Keratinocyte (primary cell): Measurements from ENCODE around the gene STIP1. TPM values are rescaled to one million over a fixed set of nuclear protein-coding genes. Genes with fewer than 3 reads are reported as not detected.

ENCODE experiments used
- DNase-seq: peaks from one replicate; pipeline ENCODE4 v3.0.0-alpha.2; 2011; ENCODE audit warnings: low read depth, missing footprints, low spot score
- FAIRE-seq: peaks from 2 replicates; lab custom pipeline; 2011; peaks lifted over from hg19 to GRCh38; lab: Jason Lieb, UNC
- H2AFZ ChIP-seq: 2 replicates; pipeline ENCODE4 v1.6.0; 2012; ENCODE audit warnings: low read length, control low read depth, inconsistent platforms; ENCODE audit not compliant: control insufficient read depth
- H3K27ac ChIP-seq: 2 replicates; pipeline ENCODE4 v1.5.1; 2011; ENCODE audit warnings: low read length; ENCODE audit not compliant: control insufficient read depth, insufficient read depth
- H3K27me3 ChIP-seq: 3 replicates; pipeline ENCODE4 v1.6.0; 2011; ENCODE audit warnings: low read length; ENCODE audit not compliant: control insufficient read depth, insufficient read depth; ENCODE audit errors: extremely low read depth
- H3K36me3 ChIP-seq, 2 experiments: 2 replicates in 1 of 2; 3 replicates in 1 of 2; pipeline ENCODE4 v1.5.1; 2011; ENCODE audit warnings: low read length in 2 of 2, mild to moderate bottlenecking in 1 of 2; ENCODE audit not compliant: control insufficient read depth in 2 of 2, insufficient read depth in 2 of 2; ENCODE audit errors: extremely low read depth in 1 of 2
- H3K4me1 ChIP-seq: 3 replicates; pipeline ENCODE4 v1.5.1; 2011; ENCODE audit warnings: low read length; ENCODE audit not compliant: control insufficient read depth, insufficient read depth; ENCODE audit errors: extremely low read depth
- H3K4me2 ChIP-seq: 3 replicates; pipeline ENCODE4 v1.6.0; 2011; ENCODE audit warnings: low read depth, low read length; ENCODE audit not compliant: control insufficient read depth, insufficient read depth; ENCODE audit errors: extremely low read depth
- H3K4me3 ChIP-seq, 3 experiments: fragments of 200-600 bp in 1 of 3; sonication (generic) in 1 of 3; 2 replicates in 2 of 3; 3 replicates in 1 of 3; pipeline ENCODE4 v1.5.1; 2011 to 2016; ENCODE audit warnings: low read length in 3 of 3, mild to moderate bottlenecking in 3 of 3, control low read depth in 2 of 3, inconsistent platforms in 1 of 3, low read depth in 1 of 3, mixed read lengths in 1 of 3, mixed run types in 1 of 3, moderate library complexity in 1 of 3; ENCODE audit not compliant: control insufficient read depth in 2 of 3, insufficient read depth in 2 of 3; ENCODE audit errors: extremely low read depth in 1 of 3
- H3K79me2 ChIP-seq: 2 replicates; pipeline ENCODE4 v1.6.0; 2012; ENCODE audit warnings: low read length; ENCODE audit not compliant: control insufficient read depth, insufficient read depth
- H3K9ac ChIP-seq: 3 replicates; pipeline ENCODE4 v1.6.0; 2011; ENCODE audit warnings: low read length; ENCODE audit not compliant: control insufficient read depth, insufficient read depth; ENCODE audit errors: extremely low read depth
- H3K9me1 ChIP-seq: 3 replicates; pipeline ENCODE4 v1.6.0; 2011; ENCODE audit warnings: low read length; ENCODE audit not compliant: control insufficient read depth, insufficient read depth; ENCODE audit errors: extremely low read depth
- H3K9me3 ChIP-seq: 2 replicates; pipeline ENCODE4 v1.5.1; 2012; ENCODE audit warnings: low read depth, low read length; ENCODE audit not compliant: control insufficient read depth
- H4K20me1 ChIP-seq: 3 replicates; pipeline ENCODE4 v1.6.0; 2011; ENCODE audit warnings: low read length; ENCODE audit not compliant: control insufficient read depth, insufficient read depth; ENCODE audit errors: extremely low read depth
- EZH2 ChIP-seq: IDR thresholded peaks from one replicate; pipeline ENCODE4 v1.6.1; 2012; ENCODE audit warnings: inconsistent platforms, mild to moderate bottlenecking, low read length, moderate library complexity
- dilution Hi-C: fragments of 300-500 bp; cut with MboI; formaldehyde crosslinking; loops from one replicate; pipeline ENCODE4 v1.7.0; 2020; ENCODE audit warnings: low sequenced_read_pairs; ENCODE audit not compliant: extremely low pct_ligation_motif_present
- polyA plus RNA-seq, 5 experiments: library from polyadenylated mRNA; depleted of rRNA in 3 of 5; stranded (reverse) in 3 of 5; stranded (forward) in 1 of 5; unstranded in 1 of 5; fragments of >200 nt; gene quantifications; 1 replicate in 1 of 5; 2 replicates in 3 of 5; 3 replicates in 1 of 5; pipeline versions ENCODE4 v1.2.1 to v1.2.3, GENCODE V29; 2011 to 2012; ENCODE audit warnings: missing spikeins in 2 of 5, low read depth in 1 of 5, low replicate concordance in 1 of 5
- TF ChIP-seq, protein P1 (sequence below), 3 experiments: IDR thresholded peaks in 1 of 3; conservative IDR thresholded peaks in 1 of 3; optimal IDR thresholded peaks in 1 of 3; 2 replicates in 2 of 3; 3 replicates in 1 of 3; pipeline versions ENCODE3 to v1.5.1; 2011; ENCODE audit warnings: low read length in 3 of 3, mild to moderate bottlenecking in 3 of 3, moderate library complexity in 2 of 3, control low read depth in 1 of 3, inconsistent platforms in 1 of 3; ENCODE audit not compliant: insufficient read depth in 2 of 3; ENCODE audit errors: extremely low read depth in 1 of 3

Gene STIP1
- polyA plus RNA-seq, 1 donor (not counting 4 experiments of a cell fraction or from before 2014, with no cell fraction given) = 206 TPM

GRCh38 chr11:64252003-64252872 is 66.3 kb downstream of the STIP1 start:
- no peak for DNase-seq
- peak overlapping the region; percentile 77 to 96 (median 96) for H3K4me3 ChIP-seq
- peak overlapping the region; percentile 90 for H3K9ac ChIP-seq
- peaks cover 8% of the 10 kb centered on the region for H4K20me1 ChIP-seq
- no peak for FAIRE-seq
- H3K4me2 ChIP-seq = peak overlapping the region; percentile 87
- H3K4me1 ChIP-seq = peaks cover 26% of the 10 kb centered on the region
- no peaks in the 10 kb centered on the region for H3K27me3 ChIP-seq
- peaks cover 19 to 30% of the 10 kb centered on the region in 2 experiments for H3K36me3 ChIP-seq
- dilution Hi-C loops = no loop called here
- no peak overlapping the region for H2AFZ ChIP-seq
- peak overlapping the region; percentile 61 for H3K27ac ChIP-seq
- H3K9me1 ChIP-seq = no peaks in the 10 kb centered on the region
- no peaks in the 10 kb centered on the region for H3K9me3 ChIP-seq
- TF ChIP-seq, protein P1, sequence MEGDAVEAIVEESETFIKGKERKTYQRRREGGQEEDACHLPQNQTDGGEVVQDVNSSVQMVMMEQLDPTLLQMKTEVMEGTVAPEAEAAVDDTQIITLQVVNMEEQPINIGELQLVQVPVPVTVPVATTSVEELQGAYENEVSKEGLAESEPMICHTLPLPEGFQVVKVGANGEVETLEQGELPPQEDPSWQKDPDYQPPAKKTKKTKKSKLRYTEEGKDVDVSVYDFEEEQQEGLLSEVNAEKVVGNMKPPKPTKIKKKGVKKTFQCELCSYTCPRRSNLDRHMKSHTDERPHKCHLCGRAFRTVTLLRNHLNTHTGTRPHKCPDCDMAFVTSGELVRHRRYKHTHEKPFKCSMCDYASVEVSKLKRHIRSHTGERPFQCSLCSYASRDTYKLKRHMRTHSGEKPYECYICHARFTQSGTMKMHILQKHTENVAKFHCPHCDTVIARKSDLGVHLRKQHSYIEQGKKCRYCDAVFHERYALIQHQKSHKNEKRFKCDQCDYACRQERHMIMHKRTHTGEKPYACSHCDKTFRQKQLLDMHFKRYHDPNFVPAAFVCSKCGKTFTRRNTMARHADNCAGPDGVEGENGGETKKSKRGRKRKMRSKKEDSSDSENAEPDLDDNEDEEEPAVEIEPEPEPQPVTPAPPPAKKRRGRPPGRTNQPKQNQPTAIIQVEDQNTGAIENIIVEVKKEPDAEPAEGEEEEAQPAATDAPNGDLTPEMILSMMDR (optimal IDR thresholded peaks at IDR 0.05 in 1 of 3, IDR thresholded peaks at IDR 0.05 in 1 of 3, conservative IDR thresholded peaks at IDR 0.05 in 1 of 3; ENCODE audit: extremely low read depth in 1 of 3, insufficient read depth in 2 of 3, low read length in 3 of 3) = peak in 2 of 3 experiments; percentile 40 to 67
- no peak for TF ChIP-seq EZH2
- peaks cover 37% of the 10 kb centered on the region for H3K79me2 ChIP-seq

DNA sequence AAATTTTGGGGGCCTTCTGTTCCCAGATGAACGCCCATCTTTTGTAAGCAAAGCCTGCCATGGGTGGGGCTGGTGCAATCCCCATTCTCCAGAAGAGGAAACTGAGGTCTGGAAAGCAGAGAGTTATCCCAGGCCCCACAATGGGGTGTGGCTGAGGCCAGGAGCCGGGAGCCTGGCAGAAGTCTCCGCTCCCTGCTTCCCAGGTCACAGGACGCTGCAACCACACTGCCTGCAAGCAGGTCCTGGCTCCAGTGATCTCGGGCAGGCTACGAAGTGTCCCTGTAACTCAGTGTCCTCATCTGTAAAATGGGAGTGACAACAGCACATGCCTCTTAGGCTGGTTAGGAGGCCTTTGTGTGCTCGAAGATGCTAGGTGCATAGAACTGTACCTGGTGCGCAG is 67.1 kb downstream of the STIP1 start:
- no peak for FAIRE-seq
- no peak for TF ChIP-seq EZH2
- TF ChIP-seq, protein P1 (optimal IDR thresholded peaks at IDR 0.05 in 1 of 3, IDR thresholded peaks at IDR 0.05 in 1 of 3, conservative IDR thresholded peaks at IDR 0.05 in 1 of 3; ENCODE audit: extremely low read depth in 1 of 3, insufficient read depth in 2 of 3, low read length in 3 of 3) = no peak
- H3K27ac ChIP-seq = no peak overlapping the region
- H3K4me1 ChIP-seq = peaks cover 21% of the 10 kb centered on the region
- dilution Hi-C loops = no loop called here
- peak overlapping the region; percentile 77 to 96 (median 96) for H3K4me3 ChIP-seq
- peaks cover 37% of the 10 kb centered on the region for H3K79me2 ChIP-seq
- H2AFZ ChIP-seq = no peak overlapping the region
- DNase-seq = no peak
- H3K36me3 ChIP-seq = peaks cover 19 to 30% of the 10 kb centered on the region in 2 experiments
- H3K4me2 ChIP-seq = peak overlapping the region; percentile 87
- H3K9ac ChIP-seq = peak overlapping the region; percentile 90
- H3K9me3 ChIP-seq = no peaks in the 10 kb centered on the region
- no peaks in the 10 kb centered on the region for H3K9me1 ChIP-seq
- peaks cover 8% of the 10 kb centered on the region for H4K20me1 ChIP-seq
- H3K27me3 ChIP-seq = no peaks in the 10 kb centered on the region
